Measurements from ENCODE around the gene ADAD2.
A peak's percentile ranks its signal among the peaks of the same experiment; 100 is the strongest.

ADAD2 gene

DNA sequence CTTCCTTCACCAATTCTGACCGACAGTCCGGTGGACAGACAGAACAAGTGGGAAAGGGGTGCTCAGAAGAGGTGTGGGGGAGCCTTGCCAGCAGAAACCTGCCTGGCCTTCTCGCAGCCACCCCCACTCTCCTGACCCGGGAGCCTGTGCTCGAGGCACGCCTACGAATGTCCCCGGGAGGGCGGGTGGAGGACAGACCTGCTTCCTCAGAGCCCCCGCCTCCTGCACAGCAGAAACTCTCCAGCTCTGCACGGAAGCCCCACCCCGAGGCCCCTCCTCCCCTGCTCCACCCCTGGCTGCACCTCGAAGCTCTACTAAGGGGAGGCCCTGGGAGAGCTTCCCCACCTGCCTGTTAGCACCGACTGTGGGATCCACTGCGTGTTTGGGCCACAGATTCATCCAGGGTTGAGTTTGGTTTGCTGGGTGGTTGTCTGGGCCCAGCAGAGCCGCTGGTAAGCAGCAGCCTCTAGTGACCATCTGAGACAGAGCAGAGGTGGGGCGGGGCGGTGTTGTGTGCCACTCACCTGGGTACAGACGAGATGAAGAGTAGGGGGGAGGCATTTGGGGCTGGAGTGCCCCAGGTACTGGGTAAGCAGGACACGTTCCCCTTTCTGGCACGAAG, 10.3 kb upstream of the ADAD2 start:
- no peak overlapping the region for H3K4me3 ChIP-seq
- TF ChIP-seq Cebpa-rat (IDR thresholded peaks at IDR 0.05): no peak
- H3K9ac ChIP-seq: no peak overlapping the region
- no peaks in the 10 kb centered on the region for H3K27me3 ChIP-seq
- no peaks in the 10 kb centered on the region for H3K9me3 ChIP-seq (replicated peaks in 1 of 11)
- H3K36me3 ChIP-seq: peaks cover 75 to 92% (median 82%) of the 10 kb centered on the region in 11 experiments
- peaks cover 17 to 29% (median 21%) of the 10 kb centered on the region in 10 experiments for H3K4me1 ChIP-seq
- H4K20me1 ChIP-seq: peaks cover 0 to 95% (median 70%) of the 10 kb centered on the region in 11 experiments; a peak in 18 of 22 replicates
- no peak overlapping the region for H3K4me2 ChIP-seq
- H3K27ac ChIP-seq: no peak overlapping the region

DNA sequence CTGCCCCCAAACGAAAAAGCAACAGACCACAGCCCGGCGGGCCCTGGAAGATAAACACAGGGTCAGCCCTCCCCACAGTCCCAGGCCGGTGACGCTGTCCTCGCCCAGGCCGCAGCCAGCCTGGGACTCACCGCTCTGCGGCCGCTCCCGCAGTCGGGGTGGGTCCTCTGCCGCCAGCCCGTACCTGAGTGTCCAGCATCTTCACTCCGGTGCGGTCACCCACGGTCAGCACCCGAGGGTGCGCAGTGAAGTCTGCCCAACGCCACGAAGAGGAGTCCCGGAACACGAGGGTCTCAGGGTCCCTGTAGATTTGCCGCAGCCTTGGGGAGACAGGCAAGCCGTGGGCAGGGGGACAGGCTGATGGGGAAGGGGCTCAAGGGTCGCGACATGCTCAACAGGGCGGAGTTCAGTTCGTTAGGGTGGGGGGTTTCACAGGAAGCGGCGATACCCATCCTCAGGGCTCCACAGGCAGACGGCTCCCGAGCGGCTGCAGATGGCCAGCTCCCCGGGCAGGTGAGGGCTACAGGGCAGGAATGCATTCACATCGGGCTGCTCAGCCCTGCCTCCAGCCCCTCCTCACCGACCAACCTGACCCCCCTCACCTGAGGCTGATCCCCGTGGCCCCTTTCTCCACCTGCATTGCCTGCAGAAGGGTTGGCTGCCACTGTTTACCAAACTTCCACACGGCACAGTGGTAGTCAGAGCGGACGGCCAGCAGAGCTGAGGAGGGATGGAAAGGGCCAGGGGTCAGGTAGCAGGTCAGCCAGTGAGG, 9.6 kb upstream of the ADAD2 start:
- H3K9me3 ChIP-seq (replicated peaks in 1 of 11): no peaks in the 10 kb centered on the region
- H3K4me2 ChIP-seq: no peak overlapping the region
- H3K9ac ChIP-seq: no peak overlapping the region
- H3K4me1 ChIP-seq: peaks cover 18 to 29% (median 22%) of the 10 kb centered on the region in 10 experiments
- no peak overlapping the region for H3K4me3 ChIP-seq
- H3K27me3 ChIP-seq: no peaks in the 10 kb centered on the region
- H3K36me3 ChIP-seq: peaks cover 75 to 93% (median 82%) of the 10 kb centered on the region in 11 experiments
- peaks cover 0 to 95% (median 67%) of the 10 kb centered on the region in 11 experiments; a peak in 18 of 22 replicates for H4K20me1 ChIP-seq
- no peak for TF ChIP-seq Cebpa-rat (IDR thresholded peaks at IDR 0.05)
- no peak overlapping the region for H3K27ac ChIP-seq

- Histone ChIP-seq H3K27me3 (no peaks in the 10 kb centered on the region), H3K27ac (no peak overlapping the region), H3K4me1 (peaks cover 18 to 23% (median 19%) of the 10 kb centered on the region in 10 experiments), H4K20me1 (peaks cover 0 to 87% (median 61%) of the 10 kb centered on the region in 11 experiments; a peak in 18 of 22 replicates), H3K4me3 (no peak overlapping the region), H3K36me3 (peaks cover 75 to 86% (median 80%) of the 10 kb centered on the region in 11 experiments), H3K9ac (no peak overlapping the region), H3K9me3 (replicated peaks in 1 of 11) (no peaks in the 10 kb centered on the region), H3K4me2 (no peak overlapping the region)
- TF ChIP-seq Cebpa-rat (IDR thresholded peaks at IDR 0.05): no peak
These were observed 8.9 kb upstream of the ADAD2 start for GRCh38 chr16:84182104-84182503.

- Histone ChIP-seq H3K4me3 (no peak overlapping the region), H3K27me3 (no peaks in the 10 kb centered on the region), H4K20me1 (peaks cover 0 to 79% (median 53%) of the 10 kb centered on the region in 11 experiments; a peak in 18 of 22 replicates), H3K4me2 (no peak overlapping the region), H3K36me3 (peaks cover 70 to 78% (median 74%) of the 10 kb centered on the region in 11 experiments), H3K9ac (no peak overlapping the region), H3K27ac (no peak overlapping the region), H3K4me1 (peaks cover 18 to 26% (median 19%) of the 10 kb centered on the region in 10 experiments), H3K9me3 (replicated peaks in 1 of 11) (no peaks in the 10 kb centered on the region)
- TF ChIP-seq Cebpa-rat (IDR thresholded peaks at IDR 0.05): no peak
These were observed 8.0 kb upstream of the ADAD2 start for GRCh38 chr16:84182680-84183571.

DNA sequence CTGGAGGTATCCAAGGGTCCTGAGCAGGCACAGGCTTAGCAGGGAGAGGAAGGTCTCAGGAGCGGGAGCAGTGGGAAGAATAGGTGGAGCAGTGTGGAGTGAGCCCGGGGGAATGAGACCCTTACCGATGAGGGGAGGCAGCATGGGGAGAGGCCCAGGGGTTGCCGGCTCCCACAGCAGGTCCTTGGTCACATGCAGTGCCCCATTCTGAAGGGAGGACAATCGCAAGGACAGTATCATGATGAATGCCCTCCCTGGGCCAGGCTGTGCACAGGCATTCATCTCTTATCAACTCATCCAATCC, 7.4 kb upstream of the ADAD2 start:
- 0 out of 22 replicates have a peak overlapping the region, but pooled peaks of 1 of the 11 experiments have one; percentile 96 for H3K9ac ChIP-seq
- peaks cover 0 to 73% (median 47%) of the 10 kb centered on the region in 11 experiments; a peak in 18 of 22 replicates for H4K20me1 ChIP-seq
- no peaks in the 10 kb centered on the region for H3K9me3 ChIP-seq (replicated peaks in 1 of 11)
- no peaks in the 10 kb centered on the region for H3K27me3 ChIP-seq
- H3K27ac ChIP-seq: no peak overlapping the region
- H3K4me2 ChIP-seq: no peak overlapping the region
- peaks cover 18 to 26% (median 19%) of the 10 kb centered on the region in 10 experiments for H3K4me1 ChIP-seq
- H3K4me3 ChIP-seq: no peak overlapping the region
- no peak for TF ChIP-seq Cebpa-rat (IDR thresholded peaks at IDR 0.05)
- H3K36me3 ChIP-seq: peaks cover 64 to 72% (median 68%) of the 10 kb centered on the region in 11 experiments

DNA sequence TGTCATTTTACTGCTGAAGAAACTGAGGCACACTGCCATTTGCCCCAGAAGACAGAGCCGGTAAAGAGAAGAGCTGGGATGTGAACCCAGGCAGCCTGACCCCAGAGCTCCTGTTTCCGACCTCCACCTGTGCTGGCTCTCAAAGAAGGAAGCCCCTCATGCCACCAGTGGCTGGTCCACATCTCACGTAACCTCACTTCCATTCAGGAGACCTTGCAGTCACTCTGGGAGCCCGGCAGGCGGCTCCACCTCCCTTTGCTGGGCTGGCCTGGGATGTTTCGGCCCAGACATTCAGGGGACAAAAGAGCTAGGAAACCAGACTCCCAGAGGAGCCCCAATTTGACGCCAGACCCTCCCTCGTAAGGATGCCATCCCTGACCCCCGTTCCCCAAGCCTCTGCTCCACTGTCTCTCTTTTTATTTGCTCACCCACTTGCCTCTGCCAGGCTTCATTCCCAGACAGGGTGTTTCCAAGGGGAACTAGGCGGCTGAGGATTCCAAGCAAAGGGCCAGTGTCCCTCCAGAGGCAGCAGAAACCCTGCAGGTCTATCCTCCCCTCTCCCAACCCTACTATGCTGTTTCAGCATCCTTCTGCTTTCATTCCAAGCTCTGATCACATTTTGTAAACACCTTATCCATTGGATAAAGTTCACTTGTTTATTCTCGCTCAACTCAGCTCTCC, 6.9 kb upstream of the ADAD2 start:
- H3K4me2 ChIP-seq: no peak overlapping the region
- H3K27me3 ChIP-seq: no peaks in the 10 kb centered on the region
- H3K4me3 ChIP-seq: no peak overlapping the region
- peaks cover 59 to 66% (median 63%) of the 10 kb centered on the region in 11 experiments for H3K36me3 ChIP-seq
- peaks cover 0 to 68% (median 44%) of the 10 kb centered on the region in 11 experiments; a peak in 17 of 22 replicates for H4K20me1 ChIP-seq
- H3K4me1 ChIP-seq: peaks cover 18 to 26% (median 19%) of the 10 kb centered on the region in 10 experiments
- H3K9me3 ChIP-seq (replicated peaks in 1 of 11): no peaks in the 10 kb centered on the region
- no peak overlapping the region for H3K27ac ChIP-seq
- no peak for TF ChIP-seq Cebpa-rat (IDR thresholded peaks at IDR 0.05)
- peak overlapping the region in 8 of 11 experiments; percentile 17 to 96 (median 93); a peak in 10 of 22 replicates for H3K9ac ChIP-seq

- no peak overlapping the region; a peak in 1 of 20 replicates for H3K4me3 ChIP-seq
- TF ChIP-seq Cebpa-rat (IDR thresholded peaks at IDR 0.05): no peak
These were observed 6.2 kb upstream of the ADAD2 start for GRCh38 chr16:84184775-84185174.

More at GRCh38 chr16:84184775-84185174, 6.2 kb upstream of the ADAD2 start:
- Histone ChIP-seq H3K9me3 (replicated peaks in 1 of 11) (no peaks in the 10 kb centered on the region), H3K27me3 (no peaks in the 10 kb centered on the region), H3K4me2 (peak overlapping the region in 8 of 11 experiments; percentile 6 to 99 (median 95); a peak in 5 of 22 replicates), H3K9ac (peak overlapping the region in 10 of 11 experiments; percentile 51 to 96 (median 93); a peak in 15 of 22 replicates), H3K27ac (no peak overlapping the region), H4K20me1 (peaks cover 0 to 61% (median 39%) of the 10 kb centered on the region in 11 experiments; a peak in 17 of 22 replicates), H3K4me1 (peaks cover 18 to 26% (median 19%) of the 10 kb centered on the region in 10 experiments), H3K36me3 (peaks cover 52 to 59% (median 56%) of the 10 kb centered on the region in 11 experiments)
